ENCODE data around the gene USP49.

USP49 gene

DNA sequence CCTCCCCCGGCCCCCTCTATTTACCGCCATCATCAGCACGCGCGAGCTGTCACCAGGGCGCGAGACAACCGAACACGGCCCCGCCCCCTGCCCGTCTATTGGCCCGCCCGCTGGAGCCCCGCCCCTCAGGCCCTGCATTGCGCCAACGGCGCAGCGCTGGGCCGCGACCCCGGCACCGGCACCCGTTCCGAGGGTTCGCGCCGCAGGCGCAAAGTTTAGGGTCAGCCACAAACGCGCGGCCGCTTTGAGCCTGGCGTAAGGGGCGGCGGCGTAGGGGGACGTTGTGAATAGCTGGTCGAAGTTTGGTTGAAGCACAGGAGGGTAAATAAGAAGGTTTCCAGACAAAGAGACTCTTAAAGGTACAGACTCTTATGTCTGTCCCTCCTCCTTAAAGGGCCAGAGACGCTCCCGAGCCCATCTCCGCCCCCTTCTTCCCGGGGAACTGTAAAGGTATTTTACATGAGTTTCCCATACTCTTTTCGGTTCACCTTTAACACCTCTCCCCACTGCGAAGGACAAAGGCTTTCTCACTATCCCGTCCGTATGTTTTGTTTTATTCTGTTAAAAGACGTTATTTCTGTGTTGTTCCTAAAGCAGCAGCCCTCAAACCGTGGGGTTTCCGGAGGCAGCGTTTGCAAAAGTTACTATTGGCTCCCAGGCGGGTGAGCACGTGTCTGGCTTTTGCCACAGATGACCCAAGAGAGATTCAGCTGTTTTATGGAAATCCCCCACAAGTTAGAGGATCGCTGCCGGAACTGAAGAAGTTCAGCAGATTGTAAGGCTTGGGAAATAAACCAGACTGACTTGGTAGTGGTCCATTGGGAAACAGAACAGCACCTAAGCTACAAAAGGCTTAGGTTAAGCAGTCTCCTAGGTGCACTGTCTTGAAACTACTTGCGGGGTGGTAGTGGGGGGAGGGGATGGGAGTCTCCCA lies at the start of gene USP49 (continued):
- TF ChIP-seq, protein P1, sequence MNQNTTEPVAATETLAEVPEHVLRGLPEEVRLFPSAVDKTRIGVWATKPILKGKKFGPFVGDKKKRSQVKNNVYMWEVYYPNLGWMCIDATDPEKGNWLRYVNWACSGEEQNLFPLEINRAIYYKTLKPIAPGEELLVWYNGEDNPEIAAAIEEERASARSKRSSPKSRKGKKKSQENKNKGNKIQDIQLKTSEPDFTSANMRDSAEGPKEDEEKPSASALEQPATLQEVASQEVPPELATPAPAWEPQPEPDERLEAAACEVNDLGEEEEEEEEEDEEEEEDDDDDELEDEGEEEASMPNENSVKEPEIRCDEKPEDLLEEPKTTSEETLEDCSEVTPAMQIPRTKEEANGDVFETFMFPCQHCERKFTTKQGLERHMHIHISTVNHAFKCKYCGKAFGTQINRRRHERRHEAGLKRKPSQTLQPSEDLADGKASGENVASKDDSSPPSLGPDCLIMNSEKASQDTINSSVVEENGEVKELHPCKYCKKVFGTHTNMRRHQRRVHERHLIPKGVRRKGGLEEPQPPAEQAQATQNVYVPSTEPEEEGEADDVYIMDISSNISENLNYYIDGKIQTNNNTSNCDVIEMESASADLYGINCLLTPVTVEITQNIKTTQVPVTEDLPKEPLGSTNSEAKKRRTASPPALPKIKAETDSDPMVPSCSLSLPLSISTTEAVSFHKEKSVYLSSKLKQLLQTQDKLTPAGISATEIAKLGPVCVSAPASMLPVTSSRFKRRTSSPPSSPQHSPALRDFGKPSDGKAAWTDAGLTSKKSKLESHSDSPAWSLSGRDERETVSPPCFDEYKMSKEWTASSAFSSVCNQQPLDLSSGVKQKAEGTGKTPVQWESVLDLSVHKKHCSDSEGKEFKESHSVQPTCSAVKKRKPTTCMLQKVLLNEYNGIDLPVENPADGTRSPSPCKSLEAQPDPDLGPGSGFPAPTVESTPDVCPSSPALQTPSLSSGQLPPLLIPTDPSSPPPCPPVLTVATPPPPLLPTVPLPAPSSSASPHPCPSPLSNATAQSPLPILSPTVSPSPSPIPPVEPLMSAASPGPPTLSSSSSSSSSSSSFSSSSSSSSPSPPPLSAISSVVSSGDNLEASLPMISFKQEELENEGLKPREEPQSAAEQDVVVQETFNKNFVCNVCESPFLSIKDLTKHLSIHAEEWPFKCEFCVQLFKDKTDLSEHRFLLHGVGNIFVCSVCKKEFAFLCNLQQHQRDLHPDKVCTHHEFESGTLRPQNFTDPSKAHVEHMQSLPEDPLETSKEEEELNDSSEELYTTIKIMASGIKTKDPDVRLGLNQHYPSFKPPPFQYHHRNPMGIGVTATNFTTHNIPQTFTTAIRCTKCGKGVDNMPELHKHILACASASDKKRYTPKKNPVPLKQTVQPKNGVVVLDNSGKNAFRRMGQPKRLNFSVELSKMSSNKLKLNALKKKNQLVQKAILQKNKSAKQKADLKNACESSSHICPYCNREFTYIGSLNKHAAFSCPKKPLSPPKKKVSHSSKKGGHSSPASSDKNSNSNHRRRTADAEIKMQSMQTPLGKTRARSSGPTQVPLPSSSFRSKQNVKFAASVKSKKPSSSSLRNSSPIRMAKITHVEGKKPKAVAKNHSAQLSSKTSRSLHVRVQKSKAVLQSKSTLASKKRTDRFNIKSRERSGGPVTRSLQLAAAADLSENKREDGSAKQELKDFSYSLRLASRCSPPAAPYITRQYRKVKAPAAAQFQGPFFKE (tag by site-specific recombination; IDR thresholded peaks at IDR 0.05; ENCODE audit: borderline replicate concordance) = no peak
- TF ChIP-seq ZNF626 (tag by site-specific recombination; IDR thresholded peaks at IDR 0.05) (no peak), SETDB1 (IDR thresholded peaks at IDR 0.05; ENCODE audit: insufficient read length, low read length) (no peak), ZSCAN23 (tag by site-specific recombination; IDR thresholded peaks at IDR 0.05) (no peak), ZFHX2 (tag by site-specific recombination; conservative IDR thresholded peaks at IDR 0.05) (no peak), ZNF623 (tag by site-specific recombination; IDR thresholded peaks at IDR 0.05) (no peak), ZNF76 (tag by site-specific recombination; IDR thresholded peaks at IDR 0.05; ENCODE audit: borderline replicate concordance, low read depth) (no peak), ZNF777 (tag by site-specific recombination; IDR thresholded peaks at IDR 0.05; ENCODE audit: borderline replicate concordance) (no peak), ZFP69B (tag by site-specific recombination; IDR thresholded peaks at IDR 0.05) (no peak), ZFP41 (tag by site-specific recombination; IDR thresholded peaks at IDR 0.05; ENCODE audit: borderline replicate concordance) (no peak), MZF1 (tag by site-specific recombination; IDR thresholded peaks at IDR 0.05; ENCODE audit: borderline replicate concordance) (peak; percentile 81), SP2 (tag by site-specific recombination; IDR thresholded peaks at IDR 0.05) (peak; percentile 75), ZNF785 (tag by site-specific recombination; IDR thresholded peaks at IDR 0.05) (no peak), ZNF114 (tag by site-specific recombination; IDR thresholded peaks at IDR 0.05) (no peak), GFI1B (tag by site-specific recombination; IDR thresholded peaks at IDR 0.05) (no peak), ZNF302 (tag by site-specific recombination; IDR thresholded peaks at IDR 0.05; ENCODE audit: low read depth) (no peak), ZNF239 (tag by site-specific recombination; IDR thresholded peaks at IDR 0.05) (no peak), KLF8 (tag by site-specific recombination; IDR thresholded peaks at IDR 0.05) (peak; percentile 30; the same call in 1 of the 2 replicates), ZNF23 (tag by site-specific recombination; IDR thresholded peaks at IDR 0.05; ENCODE audit: borderline replicate concordance) (no peak), EGR2 (tag by site-specific recombination; IDR thresholded peaks at IDR 0.05; ENCODE audit: low read depth) (no peak), YY1 (tag by site-specific recombination; IDR thresholded peaks at IDR 0.05) (no peak), ZXDB (tag by site-specific recombination; IDR thresholded peaks at IDR 0.05) (peak; percentile 81), ZBTB48 (tag by site-specific recombination; IDR thresholded peaks at IDR 0.05) (0 out of 2 replicates have a peak, but pooled peaks have one; percentile 34), ZNF639 (tag by site-specific recombination; IDR thresholded peaks at IDR 0.05) (no peak), ZNF416 (tag by site-specific recombination; IDR thresholded peaks at IDR 0.05) (no peak), ZBTB7A (tag by site-specific recombination; IDR thresholded peaks at IDR 0.05; ENCODE audit: low read depth) (no peak), HOXA7 (CRISPR knock-in tag; IDR thresholded peaks at IDR 0.05; ENCODE audit: borderline replicate concordance) (no peak), ZNF221 (tag by site-specific recombination; IDR thresholded peaks at IDR 0.05; ENCODE audit: borderline replicate concordance) (no peak), ZNF501 (tag by site-specific recombination; IDR thresholded peaks at IDR 0.05) (no peak)
- TF ChIP-seq, protein P2, sequence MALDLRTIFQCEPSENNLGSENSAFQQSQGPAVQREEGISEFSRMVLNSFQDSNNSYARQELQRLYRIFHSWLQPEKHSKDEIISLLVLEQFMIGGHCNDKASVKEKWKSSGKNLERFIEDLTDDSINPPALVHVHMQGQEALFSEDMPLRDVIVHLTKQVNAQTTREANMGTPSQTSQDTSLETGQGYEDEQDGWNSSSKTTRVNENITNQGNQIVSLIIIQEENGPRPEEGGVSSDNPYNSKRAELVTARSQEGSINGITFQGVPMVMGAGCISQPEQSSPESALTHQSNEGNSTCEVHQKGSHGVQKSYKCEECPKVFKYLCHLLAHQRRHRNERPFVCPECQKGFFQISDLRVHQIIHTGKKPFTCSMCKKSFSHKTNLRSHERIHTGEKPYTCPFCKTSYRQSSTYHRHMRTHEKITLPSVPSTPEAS (tag by site-specific recombination; IDR thresholded peaks at IDR 0.05) = no peak
- TF ChIP-seq, protein P3, sequence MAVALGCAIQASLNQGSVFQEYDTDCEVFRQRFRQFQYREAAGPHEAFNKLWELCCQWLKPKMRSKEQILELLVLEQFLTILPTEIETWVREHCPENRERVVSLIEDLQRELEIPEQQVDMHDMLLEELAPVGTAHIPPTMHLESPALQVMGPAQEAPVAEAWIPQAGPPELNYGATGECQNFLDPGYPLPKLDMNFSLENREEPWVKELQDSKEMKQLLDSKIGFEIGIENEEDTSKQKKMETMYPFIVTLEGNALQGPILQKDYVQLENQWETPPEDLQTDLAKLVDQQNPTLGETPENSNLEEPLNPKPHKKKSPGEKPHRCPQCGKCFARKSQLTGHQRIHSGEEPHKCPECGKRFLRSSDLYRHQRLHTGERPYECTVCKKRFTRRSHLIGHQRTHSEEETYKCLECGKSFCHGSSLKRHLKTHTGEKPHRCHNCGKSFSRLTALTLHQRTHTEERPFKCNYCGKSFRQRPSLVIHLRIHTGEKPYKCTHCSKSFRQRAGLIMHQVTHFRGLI (tag by site-specific recombination; IDR thresholded peaks at IDR 0.05) = no peak

Data from HEK293 (cell line).